ENCODE data around the gene ZBTB46. TPM values are rescaled to one million over a fixed set of nuclear protein-coding genes. Genes with fewer than 3 reads are reported as not detected.
"Not testable (repeated sequence)": the region's sequence is repeated elsewhere in the genome, so short reads cannot be mapped to it uniquely, and the experiment has no call there.

ZBTB46 gene
- total RNA-seq, 1 donor from 2014 or later = 23.7 TPM

DNA sequence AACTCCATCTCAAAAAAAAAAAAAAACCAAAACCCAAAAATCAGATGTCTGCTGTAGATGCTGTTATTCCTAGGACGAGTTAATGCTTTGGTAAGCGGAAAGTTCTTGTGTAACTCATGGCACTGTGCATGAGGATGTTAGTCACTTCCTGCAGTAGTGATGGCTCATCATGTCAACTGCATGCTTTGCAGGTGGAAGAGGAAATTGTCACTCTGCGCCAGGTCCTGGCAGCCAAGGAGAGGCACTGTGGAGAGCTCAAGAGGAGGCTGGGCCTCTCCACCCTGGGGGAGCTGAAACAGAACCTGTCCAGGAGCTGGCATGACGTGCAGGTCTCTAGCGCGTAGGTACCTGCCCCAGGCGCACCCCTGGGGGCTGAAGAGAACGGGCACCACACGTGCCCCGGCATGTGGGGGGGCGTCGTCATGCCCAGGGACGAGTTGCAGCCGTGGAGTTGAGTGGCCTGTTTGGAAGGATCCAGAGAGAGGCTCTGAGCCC is 42.5 kb upstream of the ZBTB46 start:
- no peak overlapping the region for H3K27ac Mint-ChIP-seq (ENCODE audit: unreplicated experiment)
- TF ChIP-seq, protein P1, sequence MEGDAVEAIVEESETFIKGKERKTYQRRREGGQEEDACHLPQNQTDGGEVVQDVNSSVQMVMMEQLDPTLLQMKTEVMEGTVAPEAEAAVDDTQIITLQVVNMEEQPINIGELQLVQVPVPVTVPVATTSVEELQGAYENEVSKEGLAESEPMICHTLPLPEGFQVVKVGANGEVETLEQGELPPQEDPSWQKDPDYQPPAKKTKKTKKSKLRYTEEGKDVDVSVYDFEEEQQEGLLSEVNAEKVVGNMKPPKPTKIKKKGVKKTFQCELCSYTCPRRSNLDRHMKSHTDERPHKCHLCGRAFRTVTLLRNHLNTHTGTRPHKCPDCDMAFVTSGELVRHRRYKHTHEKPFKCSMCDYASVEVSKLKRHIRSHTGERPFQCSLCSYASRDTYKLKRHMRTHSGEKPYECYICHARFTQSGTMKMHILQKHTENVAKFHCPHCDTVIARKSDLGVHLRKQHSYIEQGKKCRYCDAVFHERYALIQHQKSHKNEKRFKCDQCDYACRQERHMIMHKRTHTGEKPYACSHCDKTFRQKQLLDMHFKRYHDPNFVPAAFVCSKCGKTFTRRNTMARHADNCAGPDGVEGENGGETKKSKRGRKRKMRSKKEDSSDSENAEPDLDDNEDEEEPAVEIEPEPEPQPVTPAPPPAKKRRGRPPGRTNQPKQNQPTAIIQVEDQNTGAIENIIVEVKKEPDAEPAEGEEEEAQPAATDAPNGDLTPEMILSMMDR (conservative IDR thresholded peaks at IDR 0.05) = no peak
- no peaks in the 10 kb centered on the region for H3K4me1 Mint-ChIP-seq
- peaks cover 2% of the 10 kb centered on the region for H3K36me3 Mint-ChIP-seq (ENCODE audit: low read depth)
- H3K27me3 Mint-ChIP-seq (ENCODE audit: low read depth) = no peaks in the 10 kb centered on the region
- no peak overlapping the region for H3K4me3 Mint-ChIP-seq
- DNase-seq (ENCODE audit: low read depth, low spot score) = no peak
- H3K9me3 Mint-ChIP-seq = no peaks in the 10 kb centered on the region

DNA sequence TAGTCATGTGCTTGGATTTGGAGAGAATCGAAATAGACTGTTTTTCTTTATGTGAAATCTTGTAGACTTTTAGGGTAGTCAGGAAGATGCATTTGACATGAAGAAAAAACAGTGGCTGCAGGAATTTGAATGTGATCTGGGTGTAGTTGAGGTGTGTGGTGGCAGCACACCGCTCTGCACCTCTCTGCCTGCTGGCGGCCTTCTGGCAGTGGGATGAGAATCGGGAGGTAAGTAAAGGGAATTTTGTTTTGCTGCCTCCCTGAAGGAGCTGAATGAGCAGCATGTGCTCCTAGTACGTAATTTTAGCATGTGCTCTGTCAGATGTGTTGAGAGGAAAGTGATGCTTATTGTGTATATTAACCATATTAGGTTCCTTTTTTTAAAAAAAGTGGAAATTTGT is 37.2 kb upstream of the ZBTB46 start:
- TF ChIP-seq, protein P1 (conservative IDR thresholded peaks at IDR 0.05) = no peak
- no peak overlapping the region for H3K27ac Mint-ChIP-seq (ENCODE audit: unreplicated experiment)
- H3K9me3 Mint-ChIP-seq = no peaks in the 10 kb centered on the region
- H3K4me1 Mint-ChIP-seq = peaks cover 22% of the 10 kb centered on the region
- DNase-seq (ENCODE audit: low read depth, low spot score) = no peak
- no peaks in the 10 kb centered on the region for H3K27me3 Mint-ChIP-seq (ENCODE audit: low read depth)
- H3K4me3 Mint-ChIP-seq = peak overlapping the region; percentile 69
- peaks cover 4% of the 10 kb centered on the region for H3K36me3 Mint-ChIP-seq (ENCODE audit: low read depth)

- not testable (repeated sequence) for DNase-seq (ENCODE audit: low read depth, low spot score); H3K9me3 Mint-ChIP-seq; H3K27me3 Mint-ChIP-seq (ENCODE audit: low read depth); H3K36me3 Mint-ChIP-seq (ENCODE audit: low read depth); H3K27ac Mint-ChIP-seq (ENCODE audit: unreplicated experiment)
- Mint-ChIP-seq H3K4me1 (peaks cover 22% of the 10 kb centered on the region), H3K4me3 (peak overlapping the region; percentile 95)
These were observed 36.0 kb upstream of the ZBTB46 start for GRCh38 chr20:63867042-63867441.

GRCh38 chr20:63864978-63865640 is 34.0 kb upstream of the ZBTB46 start, which contains the start of gene TPD52L2:
TPD52L2 (plus strand) TSS chr20:63865270; CDS start chr20:63865366, 96 bp downstream.
- DNase-seq (ENCODE audit: low read depth, low spot score) = peak; percentile 91
- Mint-ChIP-seq H3K9me3 (no peaks in the 10 kb centered on the region), H3K4me3 (peak within 1 kb of the TSS; percentile 95), H3K36me3 (ENCODE audit: low read depth) (peaks cover 7% of the 10 kb centered on the region), H3K4me1 (peaks cover 22% of the 10 kb centered on the region), H3K27me3 (ENCODE audit: low read depth) (no peaks in the 10 kb centered on the region), H3K27ac (ENCODE audit: unreplicated experiment) (peak within 1 kb of the TSS; percentile 97)
- TF ChIP-seq, protein P1 (conservative IDR thresholded peaks at IDR 0.05) = no peak

GRCh38 chr20:63864545-63864977 is 33.5 kb upstream of the ZBTB46 start:
- H3K36me3 Mint-ChIP-seq (ENCODE audit: low read depth) = peaks cover 7% of the 10 kb centered on the region
- peaks cover 23% of the 10 kb centered on the region for H3K4me1 Mint-ChIP-seq
- H3K9me3 Mint-ChIP-seq = no peaks in the 10 kb centered on the region
- DNase-seq (ENCODE audit: low read depth, low spot score) = no peak
- H3K27ac Mint-ChIP-seq (ENCODE audit: unreplicated experiment) = peak overlapping the region; percentile 97
- TF ChIP-seq, protein P1 (conservative IDR thresholded peaks at IDR 0.05) = no peak
- H3K4me3 Mint-ChIP-seq = peak overlapping the region; percentile 95
- no peaks in the 10 kb centered on the region for H3K27me3 Mint-ChIP-seq (ENCODE audit: low read depth)

All from neural crest cell (in vitro differentiated cells).